ENCODE results near the gene NGDN.
"Not testable (repeated sequence)": the region's sequence is repeated elsewhere in the genome, so short reads cannot be mapped to it uniquely, and the experiment has no call there.

Gene NGDN

GRCh38 chr14:23439107-23439835 is 30.2 kb upstream of the NGDN start:
- DNase-seq: no peak

DNA sequence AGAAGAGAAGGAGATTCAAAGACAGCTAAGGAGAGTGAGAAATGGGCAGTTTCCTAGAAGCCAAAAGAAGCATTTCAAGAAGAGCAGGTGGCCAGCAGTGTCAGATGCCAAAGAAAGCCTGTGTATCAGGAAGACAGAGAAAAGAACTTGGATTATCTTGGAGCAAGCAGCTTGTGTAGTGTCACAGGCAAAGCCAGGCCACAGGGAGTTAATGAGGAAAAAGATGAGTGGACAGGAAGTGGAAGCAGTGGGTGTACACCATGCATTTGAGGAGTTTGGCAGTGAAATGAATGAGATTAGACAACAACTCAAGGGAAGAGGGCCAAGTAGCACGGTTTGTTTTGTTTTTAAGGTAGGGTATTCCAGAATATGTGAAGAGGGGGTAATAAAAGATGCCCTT is 28.4 kb upstream of the NGDN start:
- DNase-seq: no peak

GRCh38 chr14:23442721-23443356 is 26.7 kb upstream of the NGDN start:
- peak in 4 of 6 experiments; percentile 35 to 90 (median 80) for DNase-seq

DNA sequence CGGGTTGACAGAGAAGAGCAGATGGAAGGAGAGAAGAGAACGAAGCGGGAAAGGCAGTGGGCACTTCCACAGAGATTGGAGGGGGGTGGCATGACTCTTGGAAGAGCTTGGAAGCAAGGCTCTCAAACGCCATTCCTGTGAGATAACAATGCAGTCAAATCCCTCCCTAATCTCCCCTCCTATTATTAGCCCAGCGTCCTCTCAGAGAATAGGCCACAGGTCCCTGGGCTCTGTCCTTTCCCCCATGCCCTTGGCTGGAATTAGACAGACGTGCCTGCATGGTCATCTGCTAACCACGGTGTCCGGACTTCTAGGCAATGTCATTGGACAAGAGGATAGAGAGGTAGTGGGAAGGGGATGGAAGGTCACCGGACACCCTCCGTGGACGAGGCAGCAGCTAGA is 26.1 kb upstream of the NGDN start:
- no peak for DNase-seq

DNA sequence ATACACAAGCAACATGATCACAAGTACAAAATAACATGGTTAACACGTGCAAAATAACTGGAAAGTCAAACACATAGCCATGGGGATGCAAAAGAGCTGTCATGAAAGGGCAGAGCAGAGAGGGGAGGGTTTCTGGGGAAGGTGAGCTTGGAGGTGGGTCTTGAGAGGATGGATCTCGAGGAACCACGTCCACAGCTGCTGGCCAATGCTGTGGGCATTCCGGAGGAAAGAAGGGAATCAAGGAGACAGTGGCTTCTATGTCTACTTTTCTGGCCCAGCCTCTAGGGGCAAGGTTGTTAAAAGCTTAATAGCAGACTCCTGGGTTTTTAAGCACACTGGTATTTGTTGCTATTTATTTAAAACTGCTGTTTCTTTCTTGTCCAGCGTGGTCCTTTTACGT is 25.6 kb upstream of the NGDN start:
- DNase-seq: no peak

DNA sequence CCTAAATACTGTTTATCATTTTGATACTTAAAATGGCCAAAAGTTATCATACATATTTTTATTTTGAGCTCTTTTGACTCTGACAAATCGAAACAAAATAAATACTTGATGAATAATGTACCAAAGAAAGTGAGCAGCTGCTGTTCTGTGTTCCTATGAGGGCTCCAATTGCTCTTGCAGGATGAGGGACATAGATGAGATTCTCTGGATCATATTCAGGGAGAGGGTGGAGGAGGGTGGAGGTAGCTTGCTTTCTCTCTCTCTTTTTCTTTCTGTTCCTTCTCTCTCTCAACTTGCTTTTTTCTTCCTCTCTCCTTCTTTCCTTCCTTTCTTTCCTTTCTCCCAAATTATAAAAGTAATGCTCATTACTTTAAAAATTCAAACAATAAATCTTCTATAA is 25.2 kb upstream of the NGDN start:
- no peak for DNase-seq

GRCh38 chr14:23445773-23446172 is 23.7 kb upstream of the NGDN start:
- no peak for DNase-seq

- DNase-seq: no peak
Observed at GRCh38 chr14:23446291-23446851, 23.1 kb upstream of the NGDN start.

- DNase-seq: no peak
Observed at GRCh38 chr14:23447361-23448350, 21.8 kb upstream of the NGDN start.

DNA sequence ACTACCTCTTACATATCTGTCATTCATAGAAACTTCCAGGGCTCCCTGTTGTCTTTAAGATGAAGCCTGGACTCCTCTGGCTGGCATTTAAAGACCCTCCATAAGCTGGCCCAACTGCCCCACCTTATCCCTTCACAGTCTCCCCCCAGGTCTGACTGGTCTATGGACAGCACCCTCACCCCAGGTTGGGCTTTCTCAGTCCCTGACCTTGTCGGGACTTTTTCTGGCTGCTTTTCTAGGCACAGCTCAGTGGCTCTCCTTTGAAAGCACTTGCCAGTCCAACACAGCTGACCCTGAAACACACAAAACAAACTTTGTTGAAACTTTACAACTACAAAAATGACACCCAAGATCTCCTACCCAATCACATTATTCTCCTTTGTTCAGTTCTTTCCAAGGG is 20.2 kb upstream of the NGDN start:
- DNase-seq: no peak

GRCh38 chr14:23450379-23450778 is 19.1 kb upstream of the NGDN start:
- DNase-seq: no peak

DNA sequence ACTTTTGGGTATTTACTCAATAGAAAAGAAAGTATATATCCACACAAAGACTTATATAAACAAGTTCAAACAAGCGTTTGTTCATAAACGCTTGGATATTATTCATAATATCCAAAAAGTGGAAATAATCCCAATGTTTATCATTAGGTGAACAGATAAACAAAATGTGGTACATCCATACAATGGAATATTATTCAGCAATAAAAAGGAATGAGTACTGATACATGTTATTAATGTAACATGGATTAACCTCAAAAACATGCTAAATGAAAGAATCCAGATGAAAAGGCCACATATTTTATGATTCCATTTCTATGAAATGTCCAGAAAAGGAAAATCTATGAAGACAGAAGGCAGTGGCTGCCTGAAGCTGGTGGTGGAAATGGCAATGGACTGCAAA is 17.3 kb upstream of the NGDN start:
- no peak for DNase-seq

DNA sequence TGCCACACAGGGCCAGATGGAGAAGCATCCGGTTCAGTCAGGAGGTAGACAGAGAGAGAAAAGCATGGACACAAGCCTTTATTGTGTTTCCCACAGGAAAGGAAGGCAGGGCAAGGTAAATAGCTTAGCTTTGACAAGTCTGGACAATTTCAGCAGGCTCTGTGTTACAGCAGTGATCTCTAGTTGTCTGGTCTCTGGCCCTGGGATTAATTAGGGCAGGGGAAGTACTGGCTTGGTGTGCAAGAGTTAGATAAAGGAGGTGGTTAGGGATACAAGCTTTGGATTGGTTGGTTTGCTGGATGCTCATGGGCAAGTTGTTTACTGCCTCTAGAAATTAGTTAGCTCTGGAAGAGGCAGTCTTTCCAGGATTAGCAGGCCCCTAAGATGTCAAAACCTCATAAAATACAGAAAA is 15.1 kb upstream of the NGDN start:
- DNase-seq: no peak

DNA sequence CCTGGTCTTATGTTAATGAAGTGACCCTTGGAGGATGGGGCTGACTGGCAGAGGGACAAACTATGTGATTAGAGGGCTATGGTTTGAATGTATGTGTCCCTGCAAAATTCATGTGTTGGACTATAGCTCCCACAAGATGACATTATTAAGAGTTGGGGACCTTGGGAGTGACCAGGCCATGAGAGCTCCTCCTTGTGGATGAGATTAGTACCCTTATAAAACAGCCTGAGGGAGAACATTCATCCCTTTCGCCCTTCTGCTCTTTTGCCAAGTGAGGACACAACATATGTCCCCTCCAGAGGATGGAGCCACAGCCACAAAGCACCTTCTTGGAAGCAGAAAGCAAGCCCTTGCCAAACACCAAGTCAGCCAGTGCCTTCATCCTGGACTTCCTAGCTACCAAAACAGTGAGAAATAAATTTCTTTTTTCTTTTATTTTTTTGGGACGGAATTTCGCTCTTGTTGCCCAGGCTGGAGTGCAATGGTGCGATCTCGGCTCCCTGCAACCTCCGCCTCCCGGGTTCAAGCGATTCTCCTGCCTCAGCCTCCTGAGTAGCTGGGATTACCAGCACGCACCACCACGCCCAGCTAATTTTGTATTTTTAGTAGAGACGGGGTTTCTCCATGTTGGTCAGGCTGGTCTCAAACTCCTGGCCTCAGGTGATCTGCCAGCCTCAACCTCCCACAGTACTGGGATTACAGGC is 12.5 kb upstream of the NGDN start:
- DNase-seq: not testable (repeated sequence)

GRCh38 chr14:23457587-23458445 is 11.7 kb upstream of the NGDN start:
- DNase-seq: no peak

GRCh38 chr14:23460960-23461359 is 8.5 kb upstream of the NGDN start:
- no peak for DNase-seq

DNA sequence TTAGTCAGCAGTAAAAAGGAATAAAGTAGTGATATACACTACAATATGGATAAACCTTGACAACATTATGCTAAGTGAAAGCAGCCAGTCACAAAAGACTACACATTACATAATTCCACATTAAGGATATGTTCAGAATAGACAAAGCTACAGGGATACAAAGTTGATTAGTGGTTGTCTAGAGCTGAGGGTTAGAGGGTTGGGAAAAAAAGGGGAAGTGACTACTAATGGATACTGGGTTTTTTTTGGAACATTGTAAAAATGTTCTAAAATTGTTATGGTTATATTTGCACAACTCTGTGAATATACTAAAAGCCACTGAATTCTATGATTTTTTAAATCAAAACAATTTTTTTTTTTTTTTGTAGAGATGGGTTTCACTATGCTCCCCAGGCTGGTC is 4.8 kb upstream of the NGDN start:
- DNase-seq: no peak

DNA sequence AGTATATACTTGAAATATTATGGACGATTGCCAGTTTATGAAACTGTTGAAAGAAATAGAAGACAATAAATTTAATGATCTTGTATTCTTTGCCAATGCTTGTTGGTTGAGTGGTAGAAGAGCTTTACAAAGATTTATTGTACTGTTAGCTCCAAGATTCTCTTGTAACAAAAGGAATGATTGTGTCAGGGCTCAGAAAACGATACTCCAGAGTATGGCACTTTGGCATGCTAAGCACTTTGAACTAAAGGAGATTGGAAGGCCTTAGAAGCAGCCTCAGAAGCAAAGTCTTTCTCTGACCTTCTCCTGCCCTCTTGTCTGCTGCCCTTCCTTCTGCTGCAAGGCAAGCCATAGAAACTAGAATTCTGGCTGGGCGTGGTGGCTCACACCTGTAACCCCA is 4.2 kb upstream of the NGDN start:
- no peak for DNase-seq

DNA sequence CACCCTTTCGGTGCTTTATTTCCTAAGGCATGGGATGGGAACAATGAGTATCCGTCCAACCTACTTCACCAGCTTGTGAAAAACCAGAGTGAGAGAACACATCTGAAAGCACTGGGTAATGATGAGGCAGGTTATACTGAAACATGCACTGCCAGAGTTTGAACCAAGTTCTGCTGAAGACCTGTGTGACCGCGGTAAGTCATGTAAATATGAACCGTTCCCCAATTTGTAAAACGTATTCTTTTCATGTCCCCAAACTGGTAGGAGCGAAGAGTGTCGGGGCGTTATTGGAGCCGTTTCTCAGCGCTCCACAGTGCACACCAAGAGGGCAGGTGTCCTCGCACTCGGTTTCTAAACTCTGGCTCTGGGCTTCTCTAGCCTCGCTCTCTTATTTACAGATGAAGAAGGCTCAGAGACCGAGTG is 788 bp upstream of the NGDN start:
- DNase-seq: no peak

DNA sequence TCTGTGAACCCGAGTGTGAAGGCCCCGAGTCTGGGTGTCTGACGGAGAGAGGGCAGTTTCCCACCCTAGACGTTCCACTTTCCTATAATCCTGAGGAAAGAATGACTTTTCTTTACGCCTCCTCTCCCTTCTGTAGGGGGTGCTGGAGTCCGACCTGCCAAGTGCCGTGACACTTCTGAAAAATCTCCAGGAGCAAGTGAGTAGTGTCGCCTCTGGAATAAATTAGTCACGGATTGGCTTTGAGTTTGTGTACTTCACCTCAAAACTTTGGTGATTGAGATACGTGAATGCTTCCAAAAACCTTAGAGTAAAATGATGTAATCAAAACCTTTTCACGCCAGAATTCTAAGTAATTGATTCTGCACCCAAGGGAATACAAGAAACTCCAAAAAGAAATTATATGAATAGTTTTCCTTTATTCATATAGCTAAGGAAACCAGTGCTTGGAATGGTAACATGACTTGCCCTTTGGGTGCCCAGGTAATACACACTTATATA is 452 bp downstream of the NGDN start:
- DNase-seq: no peak

- no peak for DNase-seq
Observed at GRCh38 chr14:23470947-23471346, 1.4 kb downstream of the NGDN start.
